Suppressor macrophage treated with lipopolysaccharide for 1 hour (primary cell): ENCODE data around the gene TMEM120B.
"Not testable (repeated sequence)": the region's sequence is repeated elsewhere in the genome, so short reads cannot be mapped to it uniquely, and the experiment has no call there.

ENCODE experiments used
- DNase-seq, 3 donors: peaks; one replicate each; pipeline ENCODE4 v3.0.0-alpha.2; 2020 to 2022

The TMEM120B gene

GRCh38 chr12:121709478-121709961 lies 3.0 kb upstream of the TMEM120B start:
- no peak for DNase-seq

GRCh38 chr12:121711361-121712189 lies 977 bp upstream of the TMEM120B start:
- peak in 1 of 3 donors; percentile 19 for DNase-seq

DNA sequence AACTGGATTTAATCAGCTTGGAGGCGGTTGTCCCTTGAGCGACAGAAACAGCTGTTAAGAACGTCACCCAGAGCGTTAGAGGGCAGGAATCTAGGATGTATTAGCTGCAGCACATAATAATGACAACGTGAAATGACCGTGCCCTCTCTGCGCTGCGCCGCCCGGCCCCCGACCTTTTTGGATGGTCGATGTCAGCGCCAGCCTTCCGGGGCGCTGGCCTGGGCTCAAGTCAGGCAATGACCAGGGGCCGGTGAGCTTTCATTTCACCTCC lies 427 bp upstream of the TMEM120B start:
- DNase-seq: peak; percentile 30 to 64 (median 41)

DNA sequence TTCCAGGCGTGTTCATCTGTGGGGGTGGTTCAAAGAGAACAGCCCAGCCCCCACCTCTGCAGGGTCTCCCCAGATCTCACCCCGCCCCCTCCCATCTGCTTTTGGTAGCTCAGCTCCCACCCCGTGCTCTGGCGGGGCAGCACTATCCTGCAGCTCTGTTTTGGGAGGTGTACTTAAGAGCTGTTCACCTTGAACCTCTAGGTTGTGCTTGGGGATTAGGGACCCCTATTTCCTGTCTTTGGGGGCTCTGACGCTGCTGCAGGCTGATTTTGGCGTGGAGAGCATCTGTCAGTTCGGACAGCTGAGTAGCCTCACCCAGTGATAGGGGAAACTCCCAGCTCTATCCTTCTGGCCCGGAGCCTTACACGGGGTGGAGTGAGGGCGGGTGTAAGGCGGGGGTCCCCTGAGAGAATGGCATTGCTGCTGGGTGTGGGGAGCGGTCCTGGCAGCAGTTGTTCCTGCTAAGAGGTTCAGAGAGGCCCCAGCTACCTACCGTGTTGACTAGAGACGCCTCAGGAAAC lies 765 bp downstream of the TMEM120B start:
- peak in 1 of 3 donors; percentile 8 for DNase-seq

GRCh38 chr12:121713793-121714192 lies 1.2 kb downstream of the TMEM120B start:
- DNase-seq: peak in 1 of 3 donors; percentile 6

DNA sequence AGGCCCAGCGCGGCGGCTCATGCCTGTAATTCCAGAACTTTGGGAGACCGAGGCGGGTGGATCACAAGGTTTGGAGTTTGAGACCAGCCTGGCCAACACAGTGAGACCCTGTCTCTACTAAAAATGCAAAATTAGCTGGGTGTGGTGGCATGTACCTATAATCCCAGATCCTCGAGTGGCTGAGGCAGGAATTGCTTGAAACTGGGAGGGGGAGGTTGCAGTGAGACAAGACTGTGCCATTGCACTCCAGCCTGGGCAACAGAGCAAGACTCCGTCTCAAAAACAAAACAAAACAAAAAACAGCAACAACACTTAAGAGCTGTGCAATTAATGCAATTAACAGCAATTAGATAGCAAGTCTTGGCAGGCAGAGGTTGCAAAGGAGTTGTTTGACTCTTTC lies 2.5 kb downstream of the TMEM120B start:
- DNase-seq: not testable (repeated sequence)

- no peak for DNase-seq
These were observed 3.4 kb downstream of the TMEM120B start for GRCh38 chr12:121715862-121716435.

- DNase-seq: no peak
These were observed 4.6 kb downstream of the TMEM120B start for GRCh38 chr12:121717041-121717699.

DNA sequence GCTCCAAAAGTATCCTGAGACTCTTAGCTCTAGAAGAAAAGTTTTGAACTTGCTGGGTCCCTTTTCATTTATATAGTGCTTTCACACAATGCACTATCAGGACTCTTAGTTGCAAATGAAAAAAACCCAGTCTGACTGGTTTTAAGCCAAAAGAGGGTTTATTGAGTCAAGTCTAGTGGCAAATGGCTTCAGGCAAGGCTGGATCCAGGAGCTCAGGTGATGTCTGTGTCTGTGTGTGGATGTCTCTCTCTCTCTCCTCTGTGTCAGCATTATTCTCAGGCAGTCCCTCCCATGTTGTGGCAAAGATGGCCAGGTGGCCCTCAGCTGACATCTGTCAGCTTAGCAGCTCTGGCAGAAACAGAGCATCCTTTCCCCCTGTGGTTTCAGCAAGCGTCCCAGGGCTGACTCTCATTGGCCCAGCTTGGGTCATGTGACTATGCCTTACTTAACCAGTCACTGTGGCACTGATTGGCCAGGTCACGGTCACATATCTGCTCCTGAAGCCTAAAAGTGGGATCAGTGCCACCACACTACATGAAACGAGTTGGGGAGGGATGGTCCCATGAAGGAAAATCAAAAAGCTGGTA lies 6.2 kb downstream of the TMEM120B start:
- no peak for DNase-seq

- DNase-seq: peak in 1 of 3 donors; percentile 10
These were observed 7.4 kb downstream of the TMEM120B start for GRCh38 chr12:121719926-121720414.

DNA sequence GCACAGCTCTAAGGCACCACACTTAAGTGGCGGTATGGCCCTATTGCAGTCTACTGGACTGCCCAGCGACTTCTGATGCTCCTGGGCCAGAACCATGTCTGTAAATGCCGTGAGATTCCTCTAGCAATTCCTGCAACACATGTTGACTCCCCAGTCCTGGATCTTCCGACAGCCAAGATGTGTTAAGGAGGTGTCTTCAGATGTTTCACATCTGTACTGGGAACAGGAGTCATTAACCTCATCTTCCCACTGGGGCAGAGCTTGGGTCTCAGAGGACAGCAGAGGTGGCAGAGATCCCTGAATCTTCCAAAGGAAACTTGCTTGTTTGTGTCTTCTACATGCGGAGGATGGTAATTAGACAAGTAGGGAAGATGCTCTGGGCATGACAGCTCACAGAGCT lies 8.2 kb downstream of the TMEM120B start:
- DNase-seq: no peak

GRCh38 chr12:121722511-121722910 lies 10.0 kb downstream of the TMEM120B start:
- no peak for DNase-seq

- DNase-seq: no peak
These were observed 10.6 kb downstream of the TMEM120B start for GRCh38 chr12:121723200-121723599.

DNA sequence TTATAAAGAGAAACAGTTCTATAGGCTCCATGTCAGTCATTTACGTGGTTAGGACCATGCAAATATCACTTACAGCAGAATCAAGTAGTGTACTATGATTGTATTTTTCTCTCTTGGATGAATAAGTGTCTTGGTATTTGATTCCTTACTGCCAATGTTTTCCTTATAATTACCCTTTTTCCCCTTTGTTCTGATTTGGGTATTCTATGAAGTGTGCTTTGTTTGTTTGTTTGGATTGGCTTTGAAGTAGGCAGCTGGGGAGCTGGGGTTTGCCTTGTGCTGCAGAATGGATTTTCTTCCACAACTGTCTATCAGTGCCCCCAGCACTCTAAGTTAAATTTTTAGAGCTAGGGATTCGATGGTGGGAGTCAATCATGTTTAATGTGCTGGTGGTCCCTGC lies 12.4 kb downstream of the TMEM120B start:
- no peak for DNase-seq

- no peak for DNase-seq
These were observed 12.9 kb downstream of the TMEM120B start for GRCh38 chr12:121725423-121725822.

DNA sequence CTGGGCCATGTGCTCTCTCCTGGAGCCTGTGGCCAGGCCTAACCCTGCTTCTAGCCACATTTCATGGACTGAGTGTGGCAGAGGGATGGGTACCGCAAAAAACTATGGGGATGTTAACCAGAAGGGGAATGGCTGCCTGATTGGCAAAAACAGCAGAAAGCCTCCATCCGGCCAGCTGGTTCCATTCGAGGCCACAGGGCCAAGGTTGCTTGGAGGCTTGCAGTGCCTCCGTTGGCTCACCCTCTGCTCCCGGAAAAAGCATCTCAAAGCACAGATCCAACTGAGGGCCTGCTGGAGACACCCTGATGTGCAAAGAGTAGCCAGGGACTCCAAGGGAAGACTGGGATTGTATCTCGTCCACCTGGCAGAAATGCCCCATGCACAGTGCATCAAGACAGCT lies 16.5 kb downstream of the TMEM120B start:
- DNase-seq: no peak

- no peak for DNase-seq
These were observed 18.9 kb downstream of the TMEM120B start for GRCh38 chr12:121731473-121731872.

GRCh38 chr12:121733849-121734248 lies 21.3 kb downstream of the TMEM120B start:
- DNase-seq: no peak

DNA sequence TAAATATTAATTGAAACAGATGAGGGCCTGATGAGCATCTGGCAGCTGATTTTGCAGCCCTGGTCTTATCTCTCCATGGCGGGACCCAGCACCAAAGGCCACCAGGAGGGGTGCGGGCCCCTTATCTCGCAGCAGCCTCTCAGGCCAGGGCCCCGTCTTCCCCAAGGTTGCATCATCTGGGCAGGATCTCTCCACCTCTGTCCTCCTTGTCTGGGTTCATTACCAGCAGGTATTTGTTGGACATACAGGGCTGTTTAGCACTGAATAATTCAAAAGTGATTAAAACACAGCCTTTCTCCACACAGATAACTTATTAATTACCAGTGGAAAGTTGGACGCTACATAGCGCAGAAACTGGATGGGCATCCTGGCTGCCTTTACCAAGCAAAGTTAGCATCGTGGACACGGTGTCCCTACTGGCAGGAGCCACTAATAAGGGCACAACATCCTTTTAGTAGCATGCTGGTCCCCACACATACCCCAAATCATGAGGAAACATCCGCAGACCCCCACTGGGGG lies 25.8 kb downstream of the TMEM120B start:
- DNase-seq: no peak

DNA sequence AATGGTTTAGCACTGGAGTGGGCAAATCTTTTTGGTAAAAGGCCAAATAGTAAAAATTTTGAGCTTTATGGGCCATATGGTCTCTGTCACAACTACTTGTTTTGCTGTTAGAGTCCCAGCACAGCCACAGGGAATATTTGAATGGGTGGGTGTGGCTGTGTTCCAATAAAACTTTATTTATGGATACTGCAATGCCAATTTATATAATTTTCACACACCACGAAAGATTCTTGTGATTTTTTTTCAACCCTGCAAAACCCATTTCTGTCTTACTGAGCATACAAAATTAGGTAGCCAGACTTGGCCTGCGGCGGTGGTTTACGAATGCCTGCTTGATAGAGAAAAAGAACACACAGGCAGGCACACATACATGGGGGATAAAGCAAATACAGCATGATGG lies 28.3 kb downstream of the TMEM120B start:
- DNase-seq: no peak

- peak; percentile 48 to 66 (median 63) for DNase-seq
These were observed 29.2 kb downstream of the TMEM120B start for GRCh38 chr12:121741743-121742142.

DNA sequence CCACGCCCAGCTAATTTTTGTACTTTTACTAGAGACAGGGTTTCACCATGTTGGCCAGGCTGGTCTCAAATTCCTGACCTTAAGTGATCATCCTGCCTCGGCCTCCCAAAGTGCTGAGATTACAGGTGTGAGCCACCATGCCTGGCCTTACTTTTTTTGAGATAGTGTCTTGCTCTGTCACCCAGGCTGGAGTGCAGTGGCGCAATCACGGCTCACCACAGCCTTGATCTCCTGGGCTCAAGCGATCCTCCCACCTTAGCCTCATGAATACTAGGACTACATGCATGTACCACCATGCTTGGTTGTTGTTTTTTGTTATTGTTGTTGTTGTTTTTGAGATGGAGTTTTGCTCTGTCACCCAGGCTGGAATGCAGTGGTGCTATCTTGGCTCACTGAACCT lies 33.0 kb downstream of the TMEM120B start:
- not testable (repeated sequence) for DNase-seq

- DNase-seq: no peak
These were observed 35.6 kb downstream of the TMEM120B start for GRCh38 chr12:121748218-121748570.
